ENCODE measurements around the gene FRS3. TPM values are rescaled to one million over a fixed set of nuclear protein-coding genes. Genes with fewer than 3 reads are reported as not detected.

FRS3 gene
- total RNA-seq, 1 experiment from 2014 or later: 5.9 TPM

DNA sequence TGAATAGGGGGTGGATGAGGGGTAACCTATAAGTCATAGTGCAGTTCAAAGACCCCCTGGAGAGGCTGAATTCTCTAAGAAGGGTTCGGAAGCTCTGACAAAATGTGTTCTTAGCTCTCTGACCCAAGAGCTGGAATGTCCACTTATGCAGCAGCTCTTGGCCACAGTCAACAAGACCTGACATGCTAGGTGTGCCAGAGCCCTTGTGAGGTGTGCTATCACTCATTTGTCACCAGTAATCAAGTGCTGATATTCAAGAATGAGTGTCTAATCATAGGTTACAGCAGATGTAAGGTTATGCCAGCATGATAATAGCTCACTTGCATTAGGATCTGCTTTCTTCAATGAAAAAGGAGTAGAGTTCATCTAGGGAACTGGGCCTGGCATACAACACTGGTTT, 35.9 kb upstream of the FRS3 start:
- Histone ChIP-seq H3K27ac (ENCODE audit: low read depth, low read length) (no peak overlapping the region), H3K79me2 (ENCODE audit: insufficient read depth, low read length) (no peaks in the 10 kb centered on the region), H3K27me3 (ENCODE audit: insufficient read depth, low read length) (no peaks in the 10 kb centered on the region), H3K4me2 (ENCODE audit: low read length) (no peak overlapping the region), H3K9ac (ENCODE audit: low read length) (no peak overlapping the region), H4K20me1 (ENCODE audit: insufficient read depth) (no peaks in the 10 kb centered on the region), H3K9me2 (ENCODE audit: insufficient read depth) (no peaks in the 10 kb centered on the region), H3K4me3 (replicated peaks in 1 of 2; ENCODE audit: low read depth in 1 of 2, low read length in 2 of 2) (no peak overlapping the region), H3K9me3 (ENCODE audit: control insufficient read depth in 1 of 2, insufficient read depth in 1 of 2, low read depth in 1 of 2, low read length in 2 of 2) (no peaks in the 10 kb centered on the region), H3K4me1 (ENCODE audit: control insufficient read depth in 1 of 2, insufficient read depth in 2 of 2, low read length in 2 of 2) (no peaks in the 10 kb centered on the region), H3K36me3 (ENCODE audit: control insufficient read depth in 1 of 2, insufficient read depth in 2 of 2, low read length in 2 of 2) (no peaks in the 10 kb centered on the region), H2AFZ (ENCODE audit: low read depth, low read length, poor library complexity, severe bottlenecking) (no peak overlapping the region)
- intact Hi-C loops (cut with micrococcal nuclease): no loop called here
- POLR2A ChIA-PET: no interaction called here
- BruUV-seq (replicated peaks): no TSS peak
- RAD21 ChIA-PET (ENCODE audit: low non-redundant PET in 1 of 2, low total read pairs in 2 of 2, uncharacterized antibody in 2 of 2, unreplicated experiment in 2 of 2): no interaction called here
- CTCF ChIA-PET: no interaction called here
- TF ChIP-seq ZFX (IDR thresholded peaks at IDR 0.05): no peak
- TF ChIP-seq FOSL1 (IDR thresholded peaks at IDR 0.05; ENCODE audit: low read depth): no peak
- TF ChIP-seq, protein P1, sequence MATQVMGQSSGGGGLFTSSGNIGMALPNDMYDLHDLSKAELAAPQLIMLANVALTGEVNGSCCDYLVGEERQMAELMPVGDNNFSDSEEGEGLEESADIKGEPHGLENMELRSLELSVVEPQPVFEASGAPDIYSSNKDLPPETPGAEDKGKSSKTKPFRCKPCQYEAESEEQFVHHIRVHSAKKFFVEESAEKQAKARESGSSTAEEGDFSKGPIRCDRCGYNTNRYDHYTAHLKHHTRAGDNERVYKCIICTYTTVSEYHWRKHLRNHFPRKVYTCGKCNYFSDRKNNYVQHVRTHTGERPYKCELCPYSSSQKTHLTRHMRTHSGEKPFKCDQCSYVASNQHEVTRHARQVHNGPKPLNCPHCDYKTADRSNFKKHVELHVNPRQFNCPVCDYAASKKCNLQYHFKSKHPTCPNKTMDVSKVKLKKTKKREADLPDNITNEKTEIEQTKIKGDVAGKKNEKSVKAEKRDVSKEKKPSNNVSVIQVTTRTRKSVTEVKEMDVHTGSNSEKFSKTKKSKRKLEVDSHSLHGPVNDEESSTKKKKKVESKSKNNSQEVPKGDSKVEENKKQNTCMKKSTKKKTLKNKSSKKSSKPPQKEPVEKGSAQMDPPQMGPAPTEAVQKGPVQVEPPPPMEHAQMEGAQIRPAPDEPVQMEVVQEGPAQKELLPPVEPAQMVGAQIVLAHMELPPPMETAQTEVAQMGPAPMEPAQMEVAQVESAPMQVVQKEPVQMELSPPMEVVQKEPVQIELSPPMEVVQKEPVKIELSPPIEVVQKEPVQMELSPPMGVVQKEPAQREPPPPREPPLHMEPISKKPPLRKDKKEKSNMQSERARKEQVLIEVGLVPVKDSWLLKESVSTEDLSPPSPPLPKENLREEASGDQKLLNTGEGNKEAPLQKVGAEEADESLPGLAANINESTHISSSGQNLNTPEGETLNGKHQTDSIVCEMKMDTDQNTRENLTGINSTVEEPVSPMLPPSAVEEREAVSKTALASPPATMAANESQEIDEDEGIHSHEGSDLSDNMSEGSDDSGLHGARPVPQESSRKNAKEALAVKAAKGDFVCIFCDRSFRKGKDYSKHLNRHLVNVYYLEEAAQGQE (IDR thresholded peaks at IDR 0.05; ENCODE audit: low read depth): no peak
- TF ChIP-seq JUND (IDR thresholded peaks at IDR 0.05): no peak
- TF ChIP-seq ZNF274 (IDR thresholded peaks at IDR 0.05; ENCODE audit: low read depth, low read length): no peak
- TF ChIP-seq TCF7L2 (IDR thresholded peaks at IDR 0.05; ENCODE audit: borderline replicate concordance, extremely low read depth, insufficient read depth, insufficient read length): no peak
- TF ChIP-seq SIN3A (IDR thresholded peaks at IDR 0.05; ENCODE audit: low read depth): no peak
- TF ChIP-seq ELF1 (IDR thresholded peaks at IDR 0.05; ENCODE audit: borderline replicate concordance, low read depth): no peak
- no peak for ATAC-seq
- DNase-seq (ENCODE audit: low read depth, low spot score): no peak

DNA sequence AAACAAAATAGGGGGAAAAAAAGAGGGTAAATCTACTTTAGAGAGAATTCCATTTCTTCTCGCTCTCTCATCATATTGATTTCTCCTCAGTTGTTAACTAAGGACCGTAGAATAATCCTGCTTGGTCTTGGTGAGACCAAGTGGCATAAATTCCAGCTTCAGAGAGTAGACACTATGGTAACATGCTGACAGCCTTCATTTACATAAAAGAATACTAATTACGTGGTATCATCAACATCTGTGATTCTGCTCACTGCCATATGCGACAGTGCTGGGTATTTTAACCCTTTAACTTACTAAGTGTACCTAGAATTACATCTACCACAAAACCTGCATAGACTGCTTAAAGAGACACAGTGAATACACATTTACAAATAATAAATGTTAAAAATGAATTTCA, 34.9 kb upstream of the FRS3 start:
- ATAC-seq: no peak
- Histone ChIP-seq H3K36me3 (ENCODE audit: control insufficient read depth in 1 of 2, insufficient read depth in 2 of 2, low read length in 2 of 2) (no peaks in the 10 kb centered on the region), H3K9ac (ENCODE audit: low read length) (no peak overlapping the region), H3K4me3 (replicated peaks in 1 of 2; ENCODE audit: low read depth in 1 of 2, low read length in 2 of 2) (no peak overlapping the region), H2AFZ (ENCODE audit: low read depth, low read length, poor library complexity, severe bottlenecking) (no peak overlapping the region), H3K27me3 (ENCODE audit: insufficient read depth, low read length) (no peaks in the 10 kb centered on the region), H3K79me2 (ENCODE audit: insufficient read depth, low read length) (no peaks in the 10 kb centered on the region), H3K9me2 (ENCODE audit: insufficient read depth) (no peaks in the 10 kb centered on the region), H3K27ac (ENCODE audit: low read depth, low read length) (no peak overlapping the region), H3K9me3 (ENCODE audit: control insufficient read depth in 1 of 2, insufficient read depth in 1 of 2, low read depth in 1 of 2, low read length in 2 of 2) (no peaks in the 10 kb centered on the region), H4K20me1 (ENCODE audit: insufficient read depth) (no peaks in the 10 kb centered on the region), H3K4me2 (ENCODE audit: low read length) (no peak overlapping the region), H3K4me1 (ENCODE audit: control insufficient read depth in 1 of 2, insufficient read depth in 2 of 2, low read length in 2 of 2) (no peaks in the 10 kb centered on the region)
- no TSS peak for BruUV-seq (replicated peaks)
- DNase-seq (ENCODE audit: low read depth, low spot score): no peak
- TF ChIP-seq, protein P1 (IDR thresholded peaks at IDR 0.05; ENCODE audit: low read depth): no peak
- TF ChIP-seq ZNF274 (IDR thresholded peaks at IDR 0.05; ENCODE audit: low read depth, low read length) (no peak), JUND (IDR thresholded peaks at IDR 0.05) (no peak), ELF1 (IDR thresholded peaks at IDR 0.05; ENCODE audit: borderline replicate concordance, low read depth) (no peak), ZFX (IDR thresholded peaks at IDR 0.05) (no peak), CBX3 (IDR thresholded peaks at IDR 0.05; ENCODE audit: low read depth) (no peak), POLR2A (IDR thresholded peaks at IDR 0.05; ENCODE audit: borderline replicate concordance, extremely low read depth, insufficient read depth, insufficient read length) (no peak), FOSL1 (IDR thresholded peaks at IDR 0.05; ENCODE audit: low read depth) (no peak), RAD21 (IDR thresholded peaks at IDR 0.05; ENCODE audit: low read depth) (no peak), CEBPB (IDR thresholded peaks at IDR 0.05; ENCODE audit: low read depth) (no peak)
- ChIA-PET CTCF (no interaction called here), POLR2A (no interaction called here), RAD21 (ENCODE audit: low non-redundant PET in 1 of 2, low total read pairs in 2 of 2, uncharacterized antibody in 2 of 2, unreplicated experiment in 2 of 2) (no interaction called here)
- intact Hi-C loops (cut with micrococcal nuclease): no loop called here
